Liver (tissue), 2 donors: ENCODE results near the gene MYF5.

ENCODE experiments used
- CTCF ChIP-seq: fragments of 150-350 bp; IDR thresholded peaks from 2 replicates; pipeline ENCODE4 v1.5.1; 2017; ENCODE audit warnings: improper control_type of control experiment, low read depth, low read length; ENCODE audit not compliant: missing input control
- MAX ChIP-seq: IDR thresholded peaks from 2 replicates; pipeline ENCODE4 v1.6.1; 2016; ENCODE audit warnings: antibody characterized with exemption
- YY1 ChIP-seq: IDR thresholded peaks from 2 replicates; pipeline ENCODE4 v1.6.1; 2016; ENCODE audit warnings: antibody characterized with exemption, mild to moderate bottlenecking
- donor health status: healthy.

GRCh38 chr12:80684077-80684495, 32.6 kb upstream of the MYF5 start:
- no peak for TF ChIP-seq CTCF
- no peak for TF ChIP-seq YY1
- TF ChIP-seq MAX: no peak
